Fibroblast of mammary gland (primary cell): ENCODE measurements around the gene ADPGK.

ENCODE experiments used
- DNase-seq: peaks from one replicate; pipeline ENCODE4 v3.0.0-alpha.2; 2010; ENCODE audit warnings: low read depth
- H3K4me3 ChIP-seq: 2 replicates; pipeline ENCODE4 v1.5.1; 2011; ENCODE audit warnings: low read depth, mild to moderate bottlenecking, low read length, moderate library complexity; ENCODE audit not compliant: control insufficient read depth
- CTCF ChIP-seq: conservative IDR thresholded peaks from 2 replicates; pipeline ENCODE4 v1.5.1; 2011; ENCODE audit warnings: low read depth, low read length, inconsistent platforms; ENCODE audit not compliant: control insufficient read depth, insufficient read depth

The ADPGK gene

GRCh38 chr15:72785432-72785831, 1.9 kb upstream of the ADPGK start:
- no peak overlapping the region for H3K4me3 ChIP-seq
- TF ChIP-seq CTCF = no peak
- peak; percentile 45 for DNase-seq

DNA sequence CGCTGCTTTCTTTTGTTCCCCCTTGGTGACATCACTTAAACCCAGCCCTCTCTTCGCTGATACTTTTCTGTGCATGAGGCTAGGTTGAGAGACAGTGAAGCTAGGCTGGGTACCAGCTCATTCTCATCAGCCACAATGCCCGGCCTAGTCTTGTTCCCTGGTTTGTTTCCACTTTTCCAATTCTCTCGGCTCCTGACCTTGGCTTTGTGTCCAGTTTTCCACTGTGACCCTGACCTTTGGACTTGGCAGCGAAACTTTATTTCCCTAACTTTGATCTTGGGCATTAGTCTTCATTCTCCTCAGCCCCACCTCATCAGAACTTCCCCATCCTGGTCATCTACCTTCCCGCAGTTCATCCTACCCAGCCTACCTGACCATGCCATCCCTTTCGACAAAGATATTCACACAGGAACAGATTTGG, 908 bp upstream of the ADPGK start:
- no peak for TF ChIP-seq CTCF
- peak overlapping the region; percentile 74 for H3K4me3 ChIP-seq
- DNase-seq = no peak

- TF ChIP-seq CTCF = no peak
- peak; percentile 42 for DNase-seq
- peak overlapping the region; percentile 74 for H3K4me3 ChIP-seq
These were observed 436 bp downstream of the ADPGK start for GRCh38 chr15:72783004-72783639.

DNA sequence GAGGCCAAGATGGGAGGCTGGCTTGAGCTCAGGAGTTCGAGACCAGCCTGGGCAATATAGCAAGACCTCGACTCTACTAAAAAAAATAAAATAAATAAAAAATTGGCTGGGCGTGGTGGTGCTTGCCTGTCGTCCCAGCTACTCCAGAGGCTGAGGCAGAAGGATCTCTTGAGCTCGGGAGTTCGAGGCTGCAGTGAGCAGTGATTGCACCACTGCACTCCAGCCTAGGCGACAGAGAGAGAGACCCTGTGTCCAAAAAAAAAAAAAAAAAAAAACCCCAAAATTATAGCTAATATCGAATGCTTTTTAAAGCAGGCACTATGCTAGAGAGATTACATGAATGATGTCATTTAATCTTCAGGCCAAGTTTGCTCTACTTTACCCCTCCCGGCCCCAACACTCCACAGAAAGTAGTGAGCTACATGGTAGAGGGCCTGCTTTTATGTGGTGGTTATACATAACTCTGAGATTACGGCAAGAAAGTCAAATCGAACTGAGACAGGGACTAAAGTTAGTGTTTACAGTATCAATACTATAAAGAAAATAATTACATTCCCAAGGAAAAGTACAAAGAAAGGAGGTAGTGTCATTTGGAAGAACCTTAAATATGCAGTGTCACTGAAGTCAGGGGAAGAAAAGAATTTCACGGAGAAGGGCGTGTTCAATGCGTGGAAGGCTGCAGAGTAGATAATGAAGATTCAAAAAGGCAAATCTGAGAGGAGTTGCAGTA, 1.1 kb downstream of the ADPGK start:
- H3K4me3 ChIP-seq = peak overlapping the region; percentile 74
- no peak for TF ChIP-seq CTCF
- DNase-seq = peak; percentile 12

GRCh38 chr15:72781631-72782030, 1.9 kb downstream of the ADPGK start:
- no peak overlapping the region for H3K4me3 ChIP-seq
- TF ChIP-seq CTCF = no peak

DNA sequence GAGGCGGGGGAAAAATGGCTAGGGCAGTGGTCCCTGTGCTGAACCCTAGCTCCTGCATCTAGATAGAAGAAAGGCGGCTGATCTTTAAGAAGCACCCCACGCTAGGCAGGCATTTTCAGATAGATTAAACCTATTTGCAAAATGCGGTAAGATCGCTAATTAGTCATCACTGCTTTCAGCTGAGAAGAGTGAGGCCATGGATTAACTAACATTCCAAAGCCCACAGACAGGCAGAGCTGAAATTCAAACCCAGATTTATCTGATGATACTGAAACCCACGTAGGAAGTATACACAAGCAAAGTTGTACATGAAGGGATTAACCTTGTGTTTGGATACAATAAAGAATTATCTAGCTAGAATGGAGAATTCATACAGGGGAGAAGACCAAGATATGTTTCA, 4.8 kb downstream of the ADPGK start:
- no peak for DNase-seq
- no peak overlapping the region for H3K4me3 ChIP-seq
- TF ChIP-seq CTCF = no peak

More at GRCh38 chr15:72781631-72782030, 1.9 kb downstream of the ADPGK start:
- DNase-seq = no peak
